DMS153 (cell line): Measurements from ENCODE around the gene THOC5.
"Not testable (repeated sequence)": the region's sequence is repeated elsewhere in the genome, so short reads cannot be mapped to it uniquely, and the experiment has no call there.

Experiments used
- DNase-seq: peaks from one replicate; lab custom pipeline; 2025; lab: John Stamatoyannopoulos, UW

Gene THOC5

DNA sequence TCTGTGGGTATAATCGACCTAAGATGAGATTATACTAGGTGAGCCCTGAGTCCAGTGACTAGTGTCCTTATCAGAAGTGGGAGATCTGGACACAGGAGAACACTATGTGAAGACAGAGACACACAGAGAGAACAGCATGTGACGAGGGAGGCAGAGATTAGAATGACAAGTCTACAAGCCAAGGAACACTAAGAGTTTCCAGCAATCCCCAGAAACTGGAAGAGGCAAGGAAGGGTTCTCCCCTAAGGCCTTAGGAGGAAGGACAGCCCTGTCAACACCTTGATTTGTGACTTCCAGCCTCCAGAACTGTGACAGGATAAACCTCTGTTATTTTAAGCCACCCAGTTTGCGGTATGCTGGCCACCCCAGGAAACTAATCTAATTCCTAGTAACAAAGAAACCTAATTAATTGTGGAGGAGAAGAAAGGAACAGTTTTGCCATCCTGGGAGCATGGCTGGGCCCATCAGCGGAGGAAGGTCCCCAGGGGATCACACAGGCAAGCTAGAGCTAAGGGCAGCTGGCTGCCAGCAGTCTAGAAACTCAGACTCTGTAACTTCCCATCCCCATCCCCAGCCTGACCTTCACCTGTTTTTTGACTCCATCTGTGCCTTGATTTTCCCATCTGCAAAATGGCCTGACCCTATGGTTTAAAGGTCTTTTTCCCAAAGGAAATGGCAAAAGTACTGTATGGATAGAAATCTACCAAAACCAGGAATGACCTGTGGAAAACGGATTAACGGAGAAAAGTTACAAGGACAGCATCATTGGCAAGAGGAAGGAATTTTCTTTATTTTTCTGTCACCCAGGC, 10.3 kb upstream of the THOC5 start:
- DNase-seq: no peak

DNA sequence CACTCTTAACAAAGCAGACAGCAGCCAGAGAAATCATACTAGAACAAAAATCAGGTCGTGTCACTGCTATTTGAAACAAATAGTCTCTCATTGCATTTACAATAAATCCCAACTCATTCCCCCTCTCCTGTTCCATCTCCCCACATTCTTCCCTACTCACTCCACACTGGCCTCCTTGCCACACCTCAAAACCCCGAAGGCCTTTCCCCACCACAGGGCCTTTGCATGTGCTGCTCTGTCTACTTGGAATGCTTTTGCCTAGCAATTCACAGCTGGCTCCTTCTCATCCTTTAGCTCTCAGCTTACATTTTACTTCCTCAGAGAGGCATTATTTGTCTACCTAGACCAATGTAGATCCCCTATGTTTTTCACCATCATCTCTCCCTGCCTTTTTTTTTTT, 6.3 kb upstream of the THOC5 start:
- DNase-seq: no peak

DNA sequence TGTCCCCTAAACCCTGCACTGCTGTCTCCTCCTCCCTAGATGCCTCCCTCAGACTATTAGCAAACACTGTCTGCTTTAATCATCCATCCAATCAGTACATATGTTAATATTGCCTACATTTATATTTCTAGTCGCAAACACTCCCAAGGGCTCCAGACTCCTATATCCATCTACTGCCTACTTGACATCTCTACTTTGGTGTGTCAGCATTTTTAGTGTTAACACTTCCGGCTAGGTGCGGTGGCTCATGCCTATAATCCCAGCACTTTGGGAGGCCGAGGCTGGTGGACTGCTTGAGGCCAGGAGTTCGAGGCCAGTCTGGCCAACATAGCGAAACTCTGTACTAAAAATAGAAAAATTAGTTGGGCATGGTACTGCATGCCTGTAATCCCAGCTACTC, 5.5 kb upstream of the THOC5 start:
- no peak for DNase-seq

DNA sequence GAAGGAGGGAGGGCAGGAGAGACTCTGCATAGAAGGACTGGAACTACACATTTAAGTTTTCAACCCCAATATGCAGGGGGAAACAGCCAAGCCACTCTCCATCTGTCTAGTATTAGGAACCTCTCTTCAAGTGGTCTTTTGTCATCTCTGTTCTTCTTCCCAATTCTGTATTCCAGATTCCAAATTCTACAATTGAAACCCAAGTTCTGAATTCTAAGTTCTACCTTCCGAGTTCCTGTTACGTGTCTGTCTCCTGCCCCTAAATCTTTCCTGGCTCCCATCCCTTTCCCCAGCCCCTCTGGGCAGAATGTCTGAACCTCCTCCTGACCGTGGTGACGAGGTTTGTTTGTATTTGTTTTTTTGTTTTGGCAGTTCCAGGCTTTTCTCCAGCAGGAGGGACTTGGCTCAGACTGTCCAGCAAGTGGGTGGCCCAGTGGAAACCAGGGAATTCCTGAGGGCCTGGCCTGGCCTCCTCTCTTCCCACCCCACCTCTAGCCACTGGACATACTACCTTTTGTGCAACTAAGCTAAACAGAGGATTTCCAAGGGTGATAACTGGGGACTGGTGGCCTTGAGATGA, 1.6 kb upstream of the THOC5 start:
- no peak for DNase-seq

DNA sequence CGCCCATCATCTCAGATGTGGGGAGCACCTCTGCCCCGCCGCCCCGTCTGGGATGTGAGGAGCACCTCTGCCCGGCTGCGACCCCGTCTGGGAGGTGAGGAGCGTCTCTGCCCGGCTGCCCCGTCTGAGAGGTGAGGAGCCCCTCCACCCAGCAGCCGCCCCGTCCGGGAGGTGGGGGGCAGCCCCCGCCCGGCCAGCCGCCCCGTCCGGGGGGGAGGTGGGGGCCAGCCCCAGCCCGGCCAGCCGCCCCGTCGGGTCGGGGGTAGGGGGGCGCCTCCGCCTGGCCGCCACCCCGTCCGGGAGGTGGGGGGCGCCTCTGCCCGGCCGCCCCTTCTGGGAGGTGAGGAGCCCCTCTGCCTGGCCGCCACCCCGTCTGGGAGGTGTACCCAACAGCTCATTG, 1.2 kb downstream of the THOC5 start:
- not testable (repeated sequence) for DNase-seq

DNA sequence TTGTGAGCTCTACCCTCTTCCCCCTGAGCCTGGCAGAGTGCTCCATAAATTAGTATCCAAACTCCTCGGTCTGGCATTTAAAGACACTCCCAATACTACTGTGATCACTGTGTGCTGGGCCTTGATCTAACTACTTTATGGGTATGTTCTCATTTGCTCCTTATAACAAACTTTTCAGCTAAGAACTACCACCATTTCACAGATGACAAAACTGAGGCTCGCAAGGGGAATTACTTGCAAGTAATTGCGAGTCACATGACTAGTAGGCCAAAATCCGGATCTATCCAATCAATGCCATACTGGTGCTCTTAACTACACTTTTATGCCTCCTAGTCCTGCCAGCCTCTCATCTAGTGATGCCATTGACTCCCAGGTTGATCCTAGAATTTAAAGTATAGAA, 3.6 kb downstream of the THOC5 start:
- DNase-seq: no peak

DNA sequence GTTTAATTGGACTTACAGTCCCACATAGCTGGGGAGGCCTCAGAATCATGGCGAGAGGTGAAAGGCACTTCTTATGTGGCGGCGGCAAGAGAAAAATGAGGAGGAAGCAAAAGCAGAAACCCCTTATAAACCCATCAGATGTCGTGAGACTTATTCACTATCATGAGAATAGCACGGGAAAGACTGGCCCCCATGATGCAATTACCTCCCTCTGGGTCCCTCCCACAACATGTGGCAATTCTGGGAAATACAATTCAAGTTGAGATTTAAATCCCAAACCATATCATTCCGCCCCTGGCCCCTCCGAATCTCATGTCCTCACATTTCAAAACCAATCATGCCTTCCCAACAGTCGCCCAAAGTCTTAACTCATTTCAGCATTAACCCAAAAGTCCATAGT, 8.5 kb downstream of the THOC5 start:
- not testable (repeated sequence) for DNase-seq

DNA sequence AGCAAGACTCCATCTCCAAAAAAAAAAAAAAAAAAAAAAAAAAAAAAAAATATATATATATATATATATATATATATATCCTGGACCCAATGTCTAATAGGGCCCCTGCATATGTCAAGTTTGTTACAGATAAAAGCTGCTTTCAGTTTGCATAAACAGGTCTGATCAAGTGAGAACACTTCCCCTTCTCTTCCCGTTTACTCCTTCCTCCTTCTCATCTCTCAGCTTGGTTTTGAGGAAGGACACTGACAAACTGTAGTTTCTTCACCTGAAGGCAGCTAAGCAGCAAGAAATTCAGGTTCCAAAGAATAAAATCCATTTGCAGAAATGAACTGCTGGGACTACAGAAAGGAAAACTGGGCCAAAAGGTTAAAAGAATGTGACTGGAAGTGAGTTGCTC, 11.7 kb downstream of the THOC5 start:
- no peak for DNase-seq

DNA sequence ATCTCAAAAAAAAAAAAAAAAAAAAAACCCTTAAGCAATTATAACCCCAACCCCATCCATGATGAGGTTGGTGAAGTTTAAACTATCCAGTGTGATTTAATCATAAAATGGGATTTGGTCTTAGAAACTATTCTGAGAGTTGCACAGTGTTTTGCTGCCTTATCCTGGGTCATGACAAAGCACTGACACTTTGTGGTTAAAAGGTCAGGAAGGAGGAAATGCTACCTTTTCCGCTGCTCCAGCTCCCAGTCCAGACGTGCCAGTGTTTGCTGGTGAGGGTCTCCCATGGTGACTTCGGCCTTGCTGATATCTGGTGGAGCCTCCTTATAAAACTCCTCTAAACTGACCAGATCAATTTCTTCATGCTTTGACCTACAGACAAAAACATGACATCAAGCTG, 14.5 kb downstream of the THOC5 start:
- no peak for DNase-seq

DNA sequence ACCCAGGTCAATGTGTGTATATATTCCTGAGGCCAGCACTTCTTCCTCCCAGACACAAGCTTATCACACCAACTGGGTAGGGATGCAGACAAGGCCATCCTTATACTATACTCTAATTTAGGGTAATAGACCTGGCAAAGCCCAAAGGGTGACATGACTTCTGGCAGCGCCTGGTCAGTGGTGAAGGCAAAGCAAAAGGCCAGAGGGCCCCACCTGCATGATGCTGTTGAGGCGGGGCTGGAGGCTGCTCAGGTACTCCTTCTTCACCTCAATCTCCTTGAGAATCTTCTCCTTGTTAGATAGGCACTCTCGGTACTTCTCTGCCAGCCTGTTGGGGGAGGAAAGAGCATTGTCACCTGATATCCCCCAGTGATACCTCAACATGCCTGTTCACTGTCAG, 17.1 kb downstream of the THOC5 start:
- no peak for DNase-seq

DNA sequence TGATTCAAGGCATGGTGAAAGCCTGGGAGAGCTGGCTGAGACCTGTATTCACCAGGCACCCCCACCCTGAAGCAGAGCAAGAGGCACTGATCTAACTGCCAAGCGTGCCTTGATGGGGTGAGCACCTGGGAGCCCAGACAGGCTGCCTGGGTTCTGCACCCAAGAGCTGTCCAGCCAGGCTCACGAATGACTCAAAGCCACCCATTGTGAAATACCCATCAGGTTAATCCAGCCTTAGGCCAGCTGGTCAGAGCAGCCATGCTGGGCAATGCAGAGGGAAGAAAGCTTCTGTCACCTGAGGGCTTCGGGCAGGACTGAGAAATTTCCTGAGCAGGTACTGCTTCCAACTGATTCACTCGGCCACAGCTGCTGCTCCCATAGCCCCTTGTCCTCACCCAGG, 22.1 kb downstream of the THOC5 start:
- DNase-seq: no peak

DNA sequence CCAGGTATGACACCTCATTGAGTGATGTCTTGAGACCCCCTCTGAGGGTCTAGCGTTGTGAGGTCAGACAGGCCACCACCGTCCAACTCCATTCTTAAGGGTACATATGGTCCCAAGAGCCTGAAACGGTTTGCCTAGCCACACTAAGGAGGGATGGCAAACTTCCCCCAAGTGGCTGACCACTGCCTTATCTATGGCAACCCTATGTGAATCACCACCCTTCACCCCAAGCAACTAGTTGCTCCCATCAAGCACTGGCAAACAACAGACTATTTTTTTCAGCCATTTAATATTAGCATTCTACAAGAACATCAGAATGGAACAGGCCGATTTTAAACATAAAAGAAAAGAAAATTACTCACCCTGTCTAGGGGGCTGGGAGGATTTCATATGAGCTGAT, 22.8 kb downstream of the THOC5 start:
- no peak for DNase-seq

DNA sequence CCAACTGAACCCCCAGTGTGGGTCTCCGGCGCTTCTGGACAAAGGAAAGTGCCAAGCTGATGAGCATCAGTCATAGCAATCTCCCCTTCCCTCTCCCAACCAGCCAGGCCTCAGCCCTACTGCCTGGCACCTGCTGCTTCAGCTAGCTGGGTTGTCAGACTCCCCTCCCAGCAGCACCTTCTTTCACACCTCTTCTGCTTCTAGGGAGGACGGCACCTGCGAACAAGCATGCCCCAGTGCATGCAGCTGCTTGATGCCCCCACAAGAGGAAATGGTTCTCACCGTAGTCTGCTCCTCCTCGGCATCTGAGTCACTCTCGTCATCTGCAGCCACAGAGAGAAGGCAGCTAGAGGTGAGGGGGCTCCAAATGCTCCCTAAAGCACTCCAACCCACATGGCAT, 25.4 kb downstream of the THOC5 start:
- no peak for DNase-seq

DNA sequence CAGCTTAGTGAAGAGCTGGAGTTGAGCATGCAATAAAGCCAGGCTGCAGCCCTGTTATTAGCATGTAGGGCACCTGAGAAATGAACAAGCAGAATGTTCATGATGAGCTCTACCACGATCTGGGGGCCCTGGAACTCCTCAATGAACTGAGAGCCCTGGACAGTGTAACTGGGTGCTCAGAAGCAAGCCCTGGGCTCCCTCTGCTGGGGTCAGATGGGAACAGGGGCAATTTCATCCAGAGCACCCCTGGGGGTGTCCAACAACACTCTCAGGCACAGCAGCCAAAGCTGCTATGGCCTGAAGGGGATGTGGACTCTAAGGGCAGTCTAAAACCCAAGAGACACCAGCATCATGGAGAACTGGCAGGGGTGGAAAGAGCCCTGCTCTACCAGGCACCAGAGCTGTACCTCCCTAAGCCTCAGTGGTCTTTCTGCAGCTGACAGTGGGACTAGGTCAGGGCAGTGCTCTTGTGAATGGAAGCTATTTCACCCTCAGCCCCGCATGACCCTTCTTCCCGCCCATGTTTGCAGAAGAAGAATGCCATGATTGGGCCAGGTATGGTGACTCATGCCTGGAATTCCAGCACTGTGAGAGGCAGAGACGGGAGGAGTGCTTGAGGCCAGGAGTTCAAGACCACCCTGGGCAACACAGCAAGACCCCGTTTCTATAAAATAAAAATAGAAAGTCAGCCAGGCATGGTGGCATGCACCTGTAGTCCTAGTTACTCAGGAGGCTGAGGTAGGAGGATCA, 28.9 kb downstream of the THOC5 start:
- no peak for DNase-seq

DNA sequence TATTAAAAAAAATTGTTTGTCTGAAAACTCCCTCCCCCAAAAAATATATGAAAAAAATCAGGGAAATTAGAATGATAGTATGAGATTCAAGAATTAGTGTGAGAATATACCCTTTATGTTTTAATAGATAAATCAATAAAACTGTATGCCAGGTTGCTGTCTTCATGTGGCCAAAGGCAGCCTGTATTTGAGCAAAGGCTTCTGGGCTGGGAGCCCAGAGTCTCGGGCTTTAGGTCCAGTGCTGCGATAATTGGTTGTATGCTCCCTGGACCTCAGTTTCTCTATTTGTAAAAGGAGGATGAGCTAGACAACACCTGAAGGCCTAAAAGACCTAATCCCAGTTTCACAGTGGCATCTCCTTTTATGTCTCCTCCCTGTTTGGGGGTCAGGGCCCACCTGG, 29.8 kb downstream of the THOC5 start:
- DNase-seq: no peak

DNA sequence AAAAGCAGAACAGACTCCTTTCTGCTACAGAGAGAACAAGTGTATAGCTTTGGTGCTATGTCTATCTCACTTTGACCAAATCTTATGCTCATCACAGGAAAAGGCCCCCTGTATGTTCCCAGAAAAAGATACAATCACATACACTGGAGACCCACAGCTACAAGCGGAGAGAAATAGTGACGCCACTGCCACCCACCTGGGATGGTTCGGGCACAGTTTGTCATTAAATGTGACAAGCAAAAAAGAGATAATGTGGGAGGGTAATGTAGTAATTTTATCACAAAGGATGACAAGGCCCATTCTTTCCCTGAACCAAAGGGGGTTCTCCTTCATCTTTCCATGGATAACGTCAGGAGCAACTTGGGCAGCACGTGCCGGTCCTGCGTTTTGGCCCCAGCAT, 32.0 kb downstream of the THOC5 start:
- DNase-seq: no peak

DNA sequence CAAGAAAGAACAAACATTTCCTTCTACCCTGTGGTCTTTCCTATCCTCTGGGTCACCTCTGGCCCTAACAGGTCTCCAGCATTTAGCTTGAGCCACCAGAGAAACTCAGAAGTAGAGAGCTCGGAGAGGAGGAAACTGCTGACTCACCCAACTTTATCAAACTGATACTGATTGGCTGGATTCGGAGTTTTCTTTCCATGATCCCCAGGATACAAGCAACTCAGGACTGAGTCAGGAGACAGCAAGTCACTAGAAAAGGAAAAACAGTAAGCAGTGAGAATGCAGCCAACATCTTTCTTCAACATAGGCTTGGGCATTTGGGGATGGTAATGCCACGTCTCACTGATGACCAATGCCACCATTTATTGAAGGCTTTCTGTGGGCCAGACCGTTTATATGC, 32.7 kb downstream of the THOC5 start:
- no peak for DNase-seq

DNA sequence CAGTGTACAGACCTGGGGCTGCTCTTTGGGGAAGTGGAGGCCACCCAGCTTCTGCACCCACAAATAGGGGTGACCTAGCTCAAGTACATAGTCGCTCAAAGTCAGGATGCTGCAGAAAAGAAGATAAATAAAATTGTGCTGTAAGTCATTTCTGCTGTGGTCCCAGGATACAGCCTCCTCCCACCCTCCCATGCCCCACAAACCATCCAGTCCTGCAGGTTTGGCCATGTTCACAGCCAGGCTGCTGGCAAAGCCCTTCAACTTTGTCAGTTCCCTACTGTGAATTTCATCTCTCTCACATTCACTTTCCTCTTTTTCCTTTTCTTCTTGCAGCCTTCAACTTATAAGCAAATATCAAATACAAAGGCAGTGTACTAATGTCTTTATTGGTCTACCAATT, 33.6 kb downstream of the THOC5 start:
- no peak for DNase-seq

DNA sequence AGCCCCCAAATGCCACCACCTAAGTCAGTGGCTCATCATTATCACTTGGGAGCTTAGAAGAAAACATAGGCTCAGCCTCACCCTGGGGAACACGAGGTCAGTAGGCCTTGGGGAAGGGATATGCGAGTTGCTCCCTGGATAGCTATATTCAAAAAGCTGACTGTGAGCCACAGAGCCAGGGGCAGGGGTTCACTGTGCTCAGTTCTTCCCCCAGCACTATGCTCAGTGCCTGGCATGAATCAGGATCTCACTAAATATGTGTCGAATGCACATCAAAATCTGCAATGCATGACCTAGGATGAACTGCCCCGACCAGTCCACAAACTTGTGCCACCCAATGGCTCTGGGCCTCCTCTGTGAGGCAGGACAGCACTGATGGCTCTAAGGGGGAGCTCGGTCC, 35.1 kb downstream of the THOC5 start:
- DNase-seq: no peak

DNA sequence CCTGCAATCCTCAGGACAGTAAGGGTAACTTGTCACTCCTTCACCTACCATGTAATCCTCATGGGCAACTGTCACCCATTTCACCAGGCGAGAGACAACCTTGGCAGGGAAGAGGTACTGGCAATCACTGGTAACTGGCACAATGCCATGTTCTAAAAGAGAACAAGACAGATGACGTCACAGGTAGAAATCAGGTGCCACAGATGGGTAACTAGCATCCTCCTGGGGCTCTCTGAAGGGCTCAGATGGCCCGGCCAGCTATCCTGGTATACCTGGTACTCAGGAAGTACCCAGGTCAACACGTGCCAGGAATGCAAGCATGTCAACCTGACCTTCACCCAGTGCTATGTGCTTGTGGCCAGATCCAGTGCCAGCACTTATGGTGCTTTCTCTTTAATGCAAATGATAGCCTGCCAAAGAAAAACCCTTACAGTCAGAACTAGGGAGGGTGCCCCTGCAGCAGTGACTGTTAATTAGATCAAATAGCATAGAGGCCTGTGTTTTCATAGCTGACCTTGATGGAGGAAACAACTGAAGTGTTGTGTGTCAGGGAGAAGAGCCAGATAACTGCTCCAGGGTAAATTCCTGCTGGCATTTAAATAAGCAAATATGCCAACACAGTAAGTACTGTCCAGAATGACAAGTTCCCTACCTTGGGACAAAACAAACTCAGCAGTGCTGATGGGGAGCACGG, 36.2 kb downstream of the THOC5 start:
- DNase-seq: no peak

DNA sequence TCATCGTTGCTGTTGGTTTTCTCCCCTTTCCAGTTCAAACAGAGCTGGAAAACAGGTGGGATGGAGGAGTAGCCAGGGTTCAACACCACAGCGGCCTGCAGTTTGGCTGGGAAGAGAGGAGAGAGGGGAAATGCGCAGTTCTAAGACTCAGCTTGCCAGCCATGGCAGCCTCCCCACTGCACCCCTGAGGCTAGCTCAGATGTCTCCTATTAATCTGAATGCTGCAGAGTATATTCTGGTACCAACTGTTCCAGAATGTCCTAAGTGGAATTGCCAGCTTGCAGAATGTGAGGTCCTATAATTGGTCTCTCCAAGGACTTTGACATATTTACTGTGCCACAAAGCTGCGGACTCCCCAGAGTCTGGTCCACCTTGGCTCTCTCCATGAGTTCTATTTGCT, 41.5 kb downstream of the THOC5 start:
- no peak for DNase-seq

DNA sequence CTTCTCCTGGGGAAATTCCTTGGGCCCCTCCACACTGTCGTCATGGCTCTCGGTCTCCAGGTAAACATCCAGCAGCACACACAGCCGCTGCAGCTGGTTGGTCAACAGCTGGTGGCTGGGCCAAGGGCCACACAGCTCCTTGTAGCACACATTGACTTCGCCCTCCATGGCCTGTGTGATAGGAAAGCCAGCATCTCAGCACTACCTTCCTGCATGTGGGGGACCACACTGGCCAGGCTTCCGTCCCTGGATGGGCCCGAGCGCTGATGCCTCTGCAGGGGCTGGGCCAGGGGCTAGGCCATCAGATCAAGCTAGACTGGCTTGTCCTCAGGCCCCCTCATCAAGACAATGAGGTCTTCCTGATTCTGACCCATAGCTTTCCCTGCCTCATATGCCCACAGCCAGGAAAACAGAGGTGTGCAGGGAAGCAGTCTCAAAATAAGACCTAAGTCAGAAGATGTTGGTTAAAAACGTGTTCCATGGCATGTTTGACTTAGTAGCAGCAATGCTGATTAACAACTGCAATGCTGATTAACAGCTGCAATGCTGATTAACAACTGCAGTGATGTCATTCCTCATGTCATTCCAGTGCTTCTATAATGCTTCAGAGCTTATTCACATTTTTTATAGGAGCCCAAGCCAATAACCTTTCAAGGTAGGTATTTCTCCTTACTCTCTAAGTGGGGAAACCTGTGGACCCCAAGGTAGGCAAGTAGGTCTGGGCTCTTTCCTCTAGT, 42.3 kb downstream of the THOC5 start:
- no peak for DNase-seq
